Coronary artery (tissue), 2 donors: ENCODE data around the gene DAZL.

Source experiments
- DNase-seq: peaks from one replicate; pipeline ENCODE4 v3.0.0-alpha.2; 2017; ENCODE audit warnings: low spot score
- H3K27ac ChIP-seq, 2 donors: fragments of 200-600 bp; sonication (generic); one replicate each; pipeline ENCODE4 v1.5.1; 2016 to 2019
- H3K4me3 ChIP-seq: fragments of 200-600 bp; sonication (generic); 2 replicates; pipeline ENCODE4 v1.5.1; 2016; ENCODE audit warnings: mild to moderate bottlenecking, moderate library complexity
- TF ChIP-seq, protein P1 (sequence below): fragments of 200-600 bp; sonication (generic); IDR thresholded peaks from one replicate; pipeline ENCODE4 v1.5.1; 2019; ENCODE audit warnings: antibody characterized with exemption

DAZL gene

DNA sequence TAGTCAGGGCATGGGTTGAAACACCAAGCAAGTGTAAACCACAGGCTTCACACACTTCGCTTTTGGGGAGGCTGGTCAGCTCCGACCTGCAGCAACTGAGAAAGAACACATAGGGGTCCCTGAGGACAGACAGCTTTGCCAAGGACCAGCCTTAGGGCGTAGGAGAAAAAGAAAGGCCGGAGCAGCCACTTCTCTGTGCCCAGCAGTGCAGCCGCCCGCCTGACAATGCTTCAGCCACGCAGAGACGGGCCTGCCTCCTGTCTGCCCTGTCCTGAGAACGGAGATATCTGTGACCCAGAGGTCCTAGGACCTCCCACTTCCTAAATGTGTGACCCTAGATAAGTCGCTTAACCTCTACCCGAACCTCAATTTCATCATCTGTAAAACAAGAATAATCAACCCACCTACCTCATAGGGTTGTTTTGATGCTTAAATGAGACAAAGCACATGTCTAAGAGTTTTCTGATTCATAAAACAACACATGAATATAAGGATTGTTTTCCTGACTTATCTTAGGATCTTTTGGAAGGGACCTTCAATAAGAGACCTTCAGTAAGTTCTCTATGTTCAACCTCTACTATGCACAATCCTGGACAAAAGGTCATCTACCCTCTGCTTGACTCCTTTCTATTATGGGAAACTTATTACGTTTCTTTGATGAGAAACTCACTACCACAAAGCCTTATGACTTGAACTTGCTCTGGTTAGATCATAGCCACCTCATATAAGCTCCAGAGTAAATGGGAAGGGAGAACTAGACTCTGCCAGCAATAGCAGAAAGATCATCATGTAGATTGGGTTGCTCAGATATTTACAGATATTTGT lies 58.8 kb downstream of the DAZL start:
- no peak overlapping the region for H3K27ac ChIP-seq
- TF ChIP-seq, protein P1, sequence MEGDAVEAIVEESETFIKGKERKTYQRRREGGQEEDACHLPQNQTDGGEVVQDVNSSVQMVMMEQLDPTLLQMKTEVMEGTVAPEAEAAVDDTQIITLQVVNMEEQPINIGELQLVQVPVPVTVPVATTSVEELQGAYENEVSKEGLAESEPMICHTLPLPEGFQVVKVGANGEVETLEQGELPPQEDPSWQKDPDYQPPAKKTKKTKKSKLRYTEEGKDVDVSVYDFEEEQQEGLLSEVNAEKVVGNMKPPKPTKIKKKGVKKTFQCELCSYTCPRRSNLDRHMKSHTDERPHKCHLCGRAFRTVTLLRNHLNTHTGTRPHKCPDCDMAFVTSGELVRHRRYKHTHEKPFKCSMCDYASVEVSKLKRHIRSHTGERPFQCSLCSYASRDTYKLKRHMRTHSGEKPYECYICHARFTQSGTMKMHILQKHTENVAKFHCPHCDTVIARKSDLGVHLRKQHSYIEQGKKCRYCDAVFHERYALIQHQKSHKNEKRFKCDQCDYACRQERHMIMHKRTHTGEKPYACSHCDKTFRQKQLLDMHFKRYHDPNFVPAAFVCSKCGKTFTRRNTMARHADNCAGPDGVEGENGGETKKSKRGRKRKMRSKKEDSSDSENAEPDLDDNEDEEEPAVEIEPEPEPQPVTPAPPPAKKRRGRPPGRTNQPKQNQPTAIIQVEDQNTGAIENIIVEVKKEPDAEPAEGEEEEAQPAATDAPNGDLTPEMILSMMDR: no peak
- no peak overlapping the region for H3K4me3 ChIP-seq
- DNase-seq: no peak

DNA sequence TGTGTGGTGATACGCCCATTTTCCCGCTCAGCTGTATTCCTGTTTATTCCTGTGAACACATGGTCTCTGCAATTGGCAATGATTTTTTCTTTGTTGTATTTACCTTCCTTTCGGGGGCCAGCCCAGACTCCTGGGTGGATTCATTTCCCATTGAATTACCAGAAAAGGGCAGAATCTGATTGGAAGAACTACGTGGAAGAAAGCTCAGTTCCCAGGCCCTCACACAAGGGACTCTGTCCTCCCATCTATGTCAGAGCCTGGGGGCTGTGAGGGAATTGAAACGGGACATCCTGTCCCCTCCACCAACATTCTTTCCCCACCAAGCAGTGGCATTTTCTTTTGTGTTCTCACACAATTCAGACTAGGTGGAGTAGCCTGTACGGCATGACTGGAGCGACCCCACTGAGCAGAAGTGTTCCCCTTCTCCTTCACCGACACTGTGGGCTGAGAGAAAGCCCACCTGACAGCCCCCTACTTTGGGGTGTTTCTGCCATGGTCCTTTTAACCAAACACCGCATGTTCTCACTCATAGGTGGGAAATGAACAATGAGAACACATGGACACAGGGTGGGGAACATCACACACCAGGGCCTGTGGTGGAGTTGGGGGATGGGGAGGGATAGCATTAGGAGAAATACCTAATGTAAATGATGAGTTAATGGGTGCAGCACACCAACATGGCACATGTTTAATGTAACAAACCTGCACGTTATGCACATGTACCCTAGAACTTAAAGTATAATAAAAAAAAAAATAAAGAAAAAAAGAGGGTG lies 59.6 kb downstream of the DAZL start:
- no peak for DNase-seq
- Histone ChIP-seq H3K27ac (peak overlapping the region in 1 of 2 donors; percentile 62), H3K4me3 (no peak overlapping the region)
- TF ChIP-seq, protein P1: no peak

DNA sequence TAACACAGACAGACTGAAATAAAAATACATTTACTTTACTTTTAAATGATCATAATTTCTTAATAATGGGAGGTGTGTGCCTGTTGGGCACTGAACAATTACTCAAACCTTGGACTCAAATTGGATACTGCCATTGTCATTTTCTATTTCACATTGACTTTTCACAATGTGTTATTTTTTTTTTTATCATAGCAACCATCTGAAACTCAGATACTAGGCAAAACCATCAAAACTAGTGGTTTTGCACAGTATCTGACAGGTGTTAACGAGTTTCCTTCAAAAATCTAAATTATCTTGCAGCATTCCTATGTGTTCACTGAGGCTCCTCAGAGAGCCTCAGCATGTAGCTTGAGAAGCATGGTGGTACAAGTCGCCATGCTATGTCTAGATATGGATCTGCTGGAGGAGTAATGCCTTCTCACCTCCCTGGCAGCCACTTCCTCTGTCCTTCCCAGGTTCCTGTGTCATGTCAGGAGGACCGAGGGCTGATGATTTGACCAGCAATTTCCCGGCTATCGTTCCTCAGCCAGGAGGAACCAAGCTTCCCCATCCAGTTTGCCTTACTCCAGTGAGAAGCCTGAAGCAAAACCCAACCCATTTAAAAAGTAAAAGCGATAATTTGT lies 61.9 kb downstream of the DAZL start:
- Histone ChIP-seq H3K4me3 (no peak overlapping the region), H3K27ac (no peak overlapping the region)
- no peak for DNase-seq
- TF ChIP-seq, protein P1: no peak

DNA sequence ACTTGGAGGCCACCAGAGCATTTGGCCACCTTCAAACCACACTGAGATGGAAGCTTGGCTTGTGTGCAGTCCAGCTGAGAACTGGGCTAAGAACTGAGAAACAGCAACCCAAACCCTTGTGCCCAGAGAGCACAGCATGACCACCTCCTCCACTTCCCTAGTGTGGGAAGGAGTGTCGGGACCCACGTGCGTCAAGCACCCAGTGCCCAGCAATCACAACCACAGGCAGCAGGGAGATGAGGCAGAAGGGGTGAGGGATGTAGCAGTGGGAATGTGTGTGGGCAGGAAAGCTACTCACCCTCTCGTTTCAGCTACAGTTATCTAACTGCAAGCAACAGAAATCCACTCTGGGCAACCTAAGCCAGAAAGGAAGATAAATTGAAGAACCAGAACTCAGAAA lies 66.7 kb downstream of the DAZL start:
- no peak overlapping the region for H3K4me3 ChIP-seq
- no peak for DNase-seq
- H3K27ac ChIP-seq: no peak overlapping the region
- TF ChIP-seq, protein P1: no peak

DNA sequence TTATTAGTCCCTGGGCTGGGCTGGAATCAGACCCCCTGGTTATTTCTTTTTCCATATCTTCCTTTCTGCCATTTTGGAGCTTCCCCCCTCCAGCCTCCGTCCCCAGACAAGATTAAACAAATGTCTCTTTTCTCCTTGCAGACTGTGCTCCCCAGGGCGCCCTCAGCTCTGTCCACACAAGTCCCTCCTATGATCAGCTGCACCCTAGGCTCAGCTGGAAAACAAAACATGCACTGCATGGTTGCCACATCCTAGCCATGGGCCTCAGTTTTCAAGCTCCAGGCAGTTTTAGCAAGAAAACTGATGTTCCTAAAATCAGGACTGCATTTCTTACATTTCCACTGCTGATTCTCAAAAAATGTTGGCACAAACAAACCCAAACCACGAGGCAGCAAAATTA lies 68.2 kb downstream of the DAZL start:
- Histone ChIP-seq H3K27ac (no peak overlapping the region), H3K4me3 (no peak overlapping the region)
- TF ChIP-seq, protein P1: no peak
- no peak for DNase-seq
